ENCODE results near the gene MLF1. TPM values are rescaled to one million over a fixed set of nuclear protein-coding genes. Genes with fewer than 3 reads are reported as not detected.

The MLF1 gene
- total and polyA plus RNA-seq, 9 donors, result 8.5 to 28.3 (median 16.0) TPM

- TF ChIP-seq CTCF (IDR thresholded peaks at IDR 0.05) (no peak), POLR2A (IDR thresholded peaks at IDR 0.05) (no peak), EP300 (IDR thresholded peaks at IDR 0.05) (no peak)
- Histone ChIP-seq H3K27ac (no peak overlapping the region), H3K9me3 (no peaks in the 10 kb centered on the region), H3K4me3 (no peak overlapping the region), H3K27me3 (no peaks in the 10 kb centered on the region), H3K4me1 (ENCODE audit: insufficient read depth) (no peaks in the 10 kb centered on the region), H3K36me3 (no peaks in the 10 kb centered on the region)
- WGBS, 3 donors, result 84 to 90% (median 89%) methylated on average over 3 of the region's 3 CpGs
- no peak for DNase-seq
- intact Hi-C loops (cut with DNase I), result loop anchor here in 1 of 4 donors (10.0 kb wide), 1 partner anchor 152 kb away; the partner anchor contains the start of gene MFSD1
Observed at GRCh38 chr3:158652463-158652862, 81.5 kb downstream of the MLF1 start.

Small RNAs within 50 kb of the gene (small RNA-seq; reads per million reads assigned to genes)
- gene AC025033.1, result not detected

Other genes with a start within 250 kb of the MLF1 start
- 10 to 100 TPM; 19.6 to 40.0 (median 29.7) TPM for gene GFM1, start 73.3 kb downstream of the MLF1 start, total RNA-seq
- 10 to 100 TPM; 13.5 to 30.7 TPM for gene GFM1, start 73.3 kb downstream of the MLF1 start, polyA plus RNA-seq
- 10 to 100 TPM; 16.5 to 82.9 (median 43.5) TPM for gene LXN, start 101.5 kb downstream of the MLF1 start, total RNA-seq
- gene LXN, start 101.5 kb downstream of the MLF1 start, polyA plus RNA-seq, result 10 to 100 TPM; 38.4 to 48.4 TPM
- gene RARRES1, start 161.3 kb downstream of the MLF1 start, total RNA-seq, result 100 to 1,000 TPM in 4 of 7 donors, 10 to 100 TPM in 3; 11.1 to 283 (median 118) TPM
- 10 to 100 TPM; 30.1 to 33.8 TPM for gene RARRES1, start 161.3 kb downstream of the MLF1 start, polyA plus RNA-seq
- 10 to 100 TPM; 27.7 to 63.8 (median 43.0) TPM for gene MFSD1, start 230.9 kb downstream of the MLF1 start, total RNA-seq
- gene MFSD1, start 230.9 kb downstream of the MLF1 start, polyA plus RNA-seq, result 10 to 100 TPM; 27.1 to 47.2 TPM